ENCODE results near the gene TMEM125.

Gene TMEM125

DNA sequence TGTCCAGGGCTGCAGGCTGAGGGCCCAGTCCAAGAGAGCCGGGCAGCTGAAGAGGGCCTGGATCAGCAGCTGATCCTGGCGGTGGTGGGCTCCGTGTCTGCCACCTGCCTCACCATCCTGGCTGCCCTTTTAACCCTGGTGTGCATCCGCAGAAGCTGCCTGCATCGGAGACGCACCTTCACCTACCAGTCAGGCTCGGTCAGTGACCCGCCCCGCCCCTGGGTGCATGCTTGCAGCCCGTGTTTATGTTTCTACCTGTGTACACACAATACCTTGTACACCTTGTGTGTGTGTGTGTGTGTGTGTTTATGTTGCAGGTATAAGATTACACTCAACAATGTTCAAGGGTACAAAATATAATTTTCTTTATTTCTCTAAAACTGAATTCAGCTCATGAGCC is 44.0 kb downstream of the TMEM125 start:
- no peak for FAIRE-seq

DNA sequence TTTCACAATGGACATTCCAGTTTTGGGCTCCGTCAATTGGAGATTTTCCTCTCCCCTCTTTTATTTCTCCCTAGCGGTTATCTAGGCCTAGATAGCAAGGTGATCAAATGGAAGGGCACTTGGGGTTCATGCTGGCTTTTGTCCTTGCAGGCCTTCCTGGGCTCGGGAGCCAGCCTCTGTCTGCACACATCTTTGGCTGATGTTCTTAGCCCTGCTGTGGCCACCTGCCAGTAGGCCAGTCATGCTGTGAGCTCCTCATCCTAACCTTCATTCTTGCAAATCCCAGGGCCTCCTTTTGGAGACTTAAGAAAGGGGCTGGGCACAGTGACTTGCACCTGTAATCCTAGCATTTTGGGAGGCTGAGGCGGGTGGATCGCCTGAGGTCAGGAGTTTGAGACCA is 44.5 kb downstream of the TMEM125 start:
- FAIRE-seq: no peak

DNA sequence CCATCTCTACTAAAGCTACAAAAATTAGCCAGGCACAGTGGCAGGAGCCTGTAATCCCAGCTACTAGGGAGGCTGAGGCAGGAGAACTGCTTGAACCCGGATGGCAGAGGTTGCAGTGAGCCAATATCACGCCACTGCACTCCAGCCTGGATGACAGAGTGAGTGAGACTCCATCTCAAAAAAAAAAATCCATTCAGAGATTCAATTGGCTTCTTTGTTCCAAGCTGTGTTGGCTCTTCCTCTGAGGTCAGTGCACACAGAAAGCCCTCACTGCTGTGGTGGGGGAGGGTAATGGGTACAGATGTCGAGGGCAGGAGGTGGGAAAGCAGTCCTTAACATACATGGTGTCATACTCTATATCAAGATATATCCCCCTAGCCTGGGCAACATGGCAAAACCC is 45.7 kb downstream of the TMEM125 start:
- no peak for FAIRE-seq

DNA sequence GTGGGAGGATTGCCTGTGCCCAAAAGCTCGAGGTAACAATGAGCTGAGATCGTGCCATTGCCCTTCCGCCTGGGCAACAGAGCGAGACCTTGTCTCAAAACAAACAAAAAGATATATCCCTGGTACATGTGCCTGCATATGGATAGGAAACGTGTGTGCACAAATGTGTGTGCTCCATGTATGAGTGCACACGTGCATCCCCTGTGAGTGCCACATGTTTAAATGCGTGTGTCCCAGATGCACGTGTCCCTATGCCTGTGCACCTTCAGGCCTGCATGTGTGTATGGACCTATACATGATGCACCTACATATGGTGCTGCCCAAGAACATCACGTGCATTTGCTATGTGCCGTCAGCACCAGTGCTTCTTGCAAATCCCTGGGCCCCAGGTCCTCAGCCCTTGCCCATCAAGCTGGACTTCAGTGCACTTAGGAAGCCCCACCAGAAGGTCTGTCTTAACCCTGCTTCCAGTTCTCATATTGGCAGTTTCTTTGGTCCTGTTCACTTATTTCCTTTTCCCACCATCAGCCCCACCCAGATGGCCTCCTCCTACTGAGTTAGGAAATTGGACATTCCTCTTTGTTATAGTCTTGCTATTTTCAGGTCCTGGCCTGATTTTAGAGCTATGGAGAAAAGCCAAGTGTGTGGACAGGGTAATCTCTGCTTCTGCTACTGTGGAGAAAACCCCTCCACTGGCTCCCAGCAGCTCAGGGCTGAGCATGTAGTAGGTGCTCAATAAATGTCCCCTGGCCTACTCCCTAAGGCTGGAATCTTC is 46.4 kb downstream of the TMEM125 start:
- no peak for FAIRE-seq

DNA sequence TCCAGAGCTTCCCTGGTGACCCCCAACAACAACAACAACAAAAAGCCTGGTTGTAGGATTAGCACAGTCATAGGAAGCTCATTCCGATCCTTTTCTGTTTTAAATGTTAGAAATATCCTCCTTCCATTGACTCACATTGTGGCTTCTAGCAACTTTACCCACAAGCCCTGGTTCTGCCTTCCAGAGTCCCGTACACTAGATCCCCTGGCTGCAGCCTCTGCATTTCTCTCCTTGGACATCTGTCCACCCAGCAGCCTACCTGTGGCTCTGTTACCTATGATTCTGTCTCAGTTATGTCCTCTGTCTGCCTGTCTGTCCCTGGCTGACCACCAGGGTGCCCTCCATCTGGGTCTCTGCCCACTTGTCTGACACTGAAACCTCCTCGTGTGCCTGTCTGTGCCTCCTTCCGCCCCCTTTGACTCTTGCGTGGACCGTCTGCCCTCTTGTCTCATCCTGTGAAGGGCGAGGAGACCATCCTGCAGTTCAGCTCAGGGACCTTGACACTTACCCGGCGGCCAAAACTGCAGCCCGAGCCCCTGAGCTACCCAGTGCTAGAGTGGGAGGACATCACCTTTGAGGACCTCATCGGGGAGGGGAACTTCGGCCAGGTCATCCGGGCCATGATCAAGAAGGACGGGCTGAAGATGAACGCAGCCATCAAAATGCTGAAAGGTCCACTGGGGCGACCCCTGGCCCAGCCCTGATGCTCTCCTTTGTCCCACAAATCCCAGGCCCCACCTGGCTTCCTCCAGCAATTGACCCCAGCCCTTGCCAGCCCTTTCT is 47.1 kb downstream of the TMEM125 start:
- no peak for FAIRE-seq

DNA sequence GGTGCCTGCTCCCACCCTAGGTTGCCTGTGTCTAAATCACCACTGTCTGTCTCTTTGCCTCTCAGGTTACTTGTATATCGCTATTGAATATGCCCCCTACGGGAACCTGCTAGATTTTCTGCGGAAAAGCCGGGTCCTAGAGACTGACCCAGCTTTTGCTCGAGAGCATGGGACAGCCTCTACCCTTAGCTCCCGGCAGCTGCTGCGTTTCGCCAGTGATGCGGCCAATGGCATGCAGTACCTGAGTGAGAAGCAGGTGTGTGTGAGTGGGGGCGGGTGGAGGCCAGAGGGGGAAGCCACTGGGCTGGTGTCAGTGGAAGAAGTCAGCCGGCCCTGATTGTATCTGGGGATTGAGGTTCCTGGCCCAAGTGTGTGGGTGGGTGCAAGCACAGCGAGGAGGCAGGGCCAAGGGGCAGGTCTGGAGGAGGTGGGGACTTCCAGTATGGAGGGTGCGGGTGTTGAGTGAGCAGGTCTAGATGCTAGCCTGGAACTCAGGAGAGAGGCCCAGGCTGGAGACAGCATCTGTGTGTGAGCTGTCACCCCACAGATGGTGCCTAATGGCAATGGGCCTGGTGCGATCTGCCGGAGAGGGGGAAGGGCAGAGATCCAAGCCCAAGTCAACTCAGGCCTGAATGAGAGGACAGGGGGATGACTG is 48.2 kb downstream of the TMEM125 start:
- FAIRE-seq: no peak

DNA sequence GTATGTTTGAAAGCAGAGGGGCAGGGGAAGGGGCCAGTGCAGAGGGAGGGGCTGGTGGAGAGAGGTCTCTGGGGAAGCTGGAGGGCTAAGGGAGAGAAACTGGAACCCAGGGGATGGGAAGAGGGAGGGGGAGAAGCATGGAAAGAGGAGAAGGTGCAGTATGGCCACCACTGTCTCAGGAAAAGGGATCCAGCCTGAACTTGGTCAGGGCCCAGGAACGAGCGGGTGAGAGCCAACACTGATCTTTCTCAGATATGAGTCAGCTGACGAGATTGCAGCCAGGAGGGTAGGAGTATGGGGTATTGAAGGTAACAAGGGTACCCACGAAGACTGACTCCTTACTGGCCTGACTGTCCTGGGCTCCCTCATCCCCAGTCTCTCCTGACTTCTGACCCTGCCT is 49.0 kb downstream of the TMEM125 start:
- no peak for FAIRE-seq

DNA sequence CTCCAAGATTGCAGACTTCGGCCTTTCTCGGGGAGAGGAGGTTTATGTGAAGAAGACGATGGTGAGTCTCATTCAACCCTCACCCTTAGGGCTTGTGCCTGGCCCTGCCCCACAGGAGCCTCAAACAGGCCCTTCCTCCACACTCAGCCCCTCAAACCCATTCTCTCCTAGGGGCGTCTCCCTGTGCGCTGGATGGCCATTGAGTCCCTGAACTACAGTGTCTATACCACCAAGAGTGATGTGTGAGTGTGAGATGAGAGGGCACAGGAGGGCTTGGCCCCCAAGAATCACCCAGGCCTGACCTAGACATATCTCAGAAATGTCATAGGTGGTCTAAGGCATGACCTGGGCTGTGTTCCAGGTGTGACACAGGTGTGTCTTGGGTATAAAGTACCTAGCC is 49.5 kb downstream of the TMEM125 start:
- no peak for FAIRE-seq

DNA sequence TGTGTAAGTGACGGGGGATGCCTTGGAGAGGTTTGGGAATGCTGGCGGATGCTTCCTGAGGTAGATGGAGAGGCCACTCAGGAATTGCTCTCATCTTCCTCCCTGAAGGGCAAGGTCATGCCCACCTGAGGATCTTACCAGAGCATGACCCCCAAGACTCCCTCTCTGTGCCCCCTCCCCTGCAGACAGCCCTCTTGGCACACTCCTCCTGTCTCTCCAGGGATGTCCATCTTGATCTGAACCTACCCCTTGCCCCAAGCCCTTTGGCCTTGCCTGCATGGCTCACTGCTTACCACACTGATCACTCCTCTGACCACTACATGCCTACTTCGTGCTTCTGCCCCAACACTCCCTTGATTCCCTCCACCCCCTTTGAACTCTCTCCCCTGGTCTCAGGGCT is 50.0 kb downstream of the TMEM125 start:
- FAIRE-seq: no peak

DNA sequence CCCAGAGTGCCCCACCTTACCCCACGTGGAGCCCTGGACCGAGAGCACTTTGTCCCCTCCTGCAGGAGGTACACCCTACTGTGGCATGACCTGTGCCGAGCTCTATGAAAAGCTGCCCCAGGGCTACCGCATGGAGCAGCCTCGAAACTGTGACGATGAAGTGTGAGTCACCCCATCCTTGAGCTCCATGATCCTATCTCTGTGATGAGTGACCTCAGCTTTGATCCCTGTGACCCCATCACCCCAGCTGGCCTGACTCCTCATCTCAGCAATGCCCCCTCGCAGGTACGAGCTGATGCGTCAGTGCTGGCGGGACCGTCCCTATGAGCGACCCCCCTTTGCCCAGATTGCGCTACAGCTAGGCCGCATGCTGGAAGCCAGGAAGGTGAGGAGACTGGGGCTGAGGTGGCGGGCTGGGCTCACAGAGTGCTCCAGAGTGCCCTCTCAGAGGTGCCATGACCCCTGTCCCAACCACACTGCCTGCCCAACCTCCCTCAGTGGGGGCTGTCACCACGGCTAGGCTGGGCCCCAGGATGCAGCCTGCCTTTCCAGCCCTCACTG is 51.6 kb downstream of the TMEM125 start:
- FAIRE-seq: no peak

DNA sequence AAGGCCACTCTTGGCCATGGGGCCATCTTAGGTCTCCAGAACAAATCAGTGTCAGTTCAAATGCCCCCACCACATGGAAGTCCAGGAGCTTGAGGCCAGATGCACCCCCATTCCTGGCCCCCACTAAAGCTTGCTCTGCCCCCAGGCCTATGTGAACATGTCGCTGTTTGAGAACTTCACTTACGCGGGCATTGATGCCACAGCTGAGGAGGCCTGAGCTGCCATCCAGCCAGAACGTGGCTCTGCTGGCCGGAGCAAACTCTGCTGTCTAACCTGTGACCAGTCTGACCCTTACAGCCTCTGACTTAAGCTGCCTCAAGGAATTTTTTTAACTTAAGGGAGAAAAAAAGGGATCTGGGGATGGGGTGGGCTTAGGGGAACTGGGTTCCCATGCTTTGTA is 52.7 kb downstream of the TMEM125 start:
- no peak for FAIRE-seq
